A549 (cell line): Measurements from ENCODE around the gene FARP2. TPM values are rescaled to one million over a fixed set of nuclear protein-coding genes. Genes with fewer than 3 reads are reported as not detected.

Experiments
- ATAC-seq, 2 experiments: fragments of 200-7000 bp in 1 of 2; fragments of >200 bp in 1 of 2; cut with Nextera tagmentation in 1 of 2; cut with Tn5 transposase in 1 of 2; 3 replicates each; pipeline versions ENCODE4 v1.8.0 to v1.9.1; 2018 to 2020; ENCODE audit warnings: mild to moderate bottlenecking in 1 of 2, moderate library complexity in 1 of 2
- CTCF ChIA-PET: fragments of 300-600 bp; sonication (Branson Sonifier 250); formaldehyde crosslinking; extraction: SDS; loops from one replicate; lab custom pipeline; 2021; ENCODE audit warnings: antibody characterized with exemption, inconsistent platforms; lab: Yijun Ruan, JAX
- POLR2A ChIA-PET: fragments of 350-600 bp; formaldehyde crosslinking; extraction: SDS; loops from one replicate; lab custom pipeline; 2021; ENCODE audit warnings: antibody characterized with exemption, inconsistent platforms; lab: Yijun Ruan, JAX
- DNase-seq, 2 experiments: peaks; one replicate each; pipeline versions ENCODE4 v3.0.0 to v3.0.0-alpha.2; 2011 to 2016; ENCODE audit warnings: low read depth in 1 of 2, low spot score in 1 of 2
- FAIRE-seq: peaks from 2 replicates; lab custom pipeline; 2011; peaks lifted over from hg19 to GRCh38; lab: Jason Lieb, UNC
- H3K27ac ChIP-seq, 2 experiments: fragments of >200 bp; sonication (Bioruptor Twin); formaldehyde crosslinking; 3 replicates each; pipeline ENCODE4 v1.5.1; 2016 to 2017
- H3K4me1 ChIP-seq: fragments of >200 bp; sonication (Bioruptor Twin); formaldehyde crosslinking; 3 replicates; pipeline ENCODE4 v1.6.1; 2016
- H3K4me2 ChIP-seq: fragments of >200 bp; sonication (Bioruptor Twin); formaldehyde crosslinking; 3 replicates; pipeline ENCODE4 v1.6.1; 2016
- H3K4me3 ChIP-seq: fragments of >200 bp; sonication (Bioruptor Twin); formaldehyde crosslinking; 3 replicates; pipeline ENCODE4 v1.5.1; 2016
- H3K9me3 ChIP-seq: fragments of >200 bp; sonication (Bioruptor Twin); formaldehyde crosslinking; 3 replicates; pipeline ENCODE4 v1.6.1; 2016
- CBX2 ChIP-seq: fragments of 200-600 bp; sonication (generic); IDR thresholded peaks from 2 replicates; pipeline ENCODE4 v1.6.1; 2016; ENCODE audit warnings: low read depth, mild to moderate bottlenecking, borderline replicate concordance
- CEBPB ChIP-seq, 2 experiments: fragments of >200 bp in 1 of 2; sonication (Bioruptor Twin) in 1 of 2; formaldehyde crosslinking in 1 of 2; IDR thresholded peaks; 2 replicates each; pipeline ENCODE4 v1.6.1; 2012 to 2016
- CHD2 ChIP-seq: fragments of 150-350 bp; IDR thresholded peaks from 2 replicates; pipeline ENCODE4 v1.6.1; 2014; ENCODE audit warnings: low read length; ENCODE audit not compliant: partially characterized antibody
- FOSL2 ChIP-seq, 2 experiments: fragments of 450-650 bp in 1 of 2; fragments of >200 bp in 1 of 2; sonication (Bioruptor Twin) in 1 of 2; formaldehyde crosslinking; IDR thresholded peaks; 2 replicates each; pipeline versions ENCODE4 v1.5.0 to v1.6.1; 2016 to 2020; ENCODE audit warnings: mild to moderate bottlenecking in 1 of 2, moderate library complexity in 1 of 2
- JUN ChIP-seq, 2 experiments: fragments of >200 bp; sonication (Bioruptor Twin); formaldehyde crosslinking; IDR thresholded peaks; 2 replicates in 1 of 2; 3 replicates in 1 of 2; pipeline ENCODE4 v1.6.1; 2016 to 2017
- KDM1A ChIP-seq: fragments of 200-600 bp; sonication (generic); IDR thresholded peaks from 2 replicates; pipeline ENCODE4 v1.6.1; 2016; ENCODE audit warnings: low read depth, mild to moderate bottlenecking
- MYC ChIP-seq: IDR thresholded peaks from 2 replicates; pipeline ENCODE4 v1.6.1; 2012; ENCODE audit warnings: mild to moderate bottlenecking, inconsistent platforms, low read length, improper control_type of control experiment, borderline replicate concordance
- POLR2A ChIP-seq: IDR thresholded peaks from 2 replicates; pipeline ENCODE4 v1.6.1; 2012; ENCODE audit warnings: mild to moderate bottlenecking, low read length
- POLR2AphosphoS2 ChIP-seq: conservative IDR thresholded peaks from 2 replicates; pipeline ENCODE4 v1.6.1; 2012; ENCODE audit warnings: low read length, improper control_type of control experiment, inconsistent platforms
- SMC3 ChIP-seq: fragments of >200 bp; sonication (Bioruptor Twin); formaldehyde crosslinking; IDR thresholded peaks from 3 replicates; pipeline ENCODE4 v1.6.1; 2018; ENCODE audit warnings: inconsistent platforms
- ZNF302 ChIP-seq: fragments of 250-450 bp; sonication (Bioruptor Pico); IDR thresholded peaks from 2 replicates; pipeline ENCODE4 v1.9.0; 2021; ENCODE audit warnings: inconsistent platforms, mild to moderate bottlenecking, moderate library complexity
- ZSCAN20 ChIP-seq: fragments of 250-450 bp; sonication (Bioruptor Pico); IDR thresholded peaks from 2 replicates; pipeline ENCODE4 v1.8.0; 2022; ENCODE audit warnings: mild to moderate bottlenecking, moderate library complexity
- WGBS: methylation state at CpG from one replicate; pipeline ENCODE4 v1.1.6; 2017; ENCODE audit errors: missing lambda C conversion rate; 5-methylcytosine and 5-hydroxymethylcytosine counted together
- polyA plus RNA-seq, 4 experiments: library from polyadenylated mRNA; depleted of rRNA in 3 of 4; stranded (reverse); fragments of >200 nt; fragmentation: RNase III in 1 of 4; extraction: RNeasy Plus Mini Kit Qiagen cat#74134 plus additional on column Dnase treatment in 1 of 4; gene quantifications; 2 replicates in 3 of 4; 3 replicates in 1 of 4; pipeline ENCODE4 v1.2.3, GENCODE V29; 2011 to 2017
- TF ChIP-seq, protein P1 (sequence below): fragments of 250-450 bp; sonication (Bioruptor Pico); IDR thresholded peaks from 2 replicates; pipeline ENCODE4 v1.5.0; 2021; ENCODE audit warnings: mild to moderate bottlenecking, moderate library complexity, borderline replicate concordance
- TF ChIP-seq, protein P2 (sequence below): fragments of 200-600 bp; sonication (generic); IDR thresholded peaks from 2 replicates; pipeline ENCODE4 v1.6.1; 2016; ENCODE audit warnings: antibody characterized with exemption, mild to moderate bottlenecking, moderate library complexity
- TF ChIP-seq, protein P3 (sequence below): fragments of 250-450 bp; sonication (Bioruptor Pico); IDR thresholded peaks from 2 replicates; pipeline ENCODE4 v1.5.0; 2020; ENCODE audit warnings: low read depth, mild to moderate bottlenecking, moderate library complexity

Gene FARP2
- polyA plus RNA-seq, 2 of the 4 experiments (the other 2 are of a cell fraction) = 17.0 to 29.1 TPM

GRCh38 chr2:241425368-241425767 lies 69.3 kb downstream of the FARP2 start (continued):
- TF ChIP-seq, protein P1, sequence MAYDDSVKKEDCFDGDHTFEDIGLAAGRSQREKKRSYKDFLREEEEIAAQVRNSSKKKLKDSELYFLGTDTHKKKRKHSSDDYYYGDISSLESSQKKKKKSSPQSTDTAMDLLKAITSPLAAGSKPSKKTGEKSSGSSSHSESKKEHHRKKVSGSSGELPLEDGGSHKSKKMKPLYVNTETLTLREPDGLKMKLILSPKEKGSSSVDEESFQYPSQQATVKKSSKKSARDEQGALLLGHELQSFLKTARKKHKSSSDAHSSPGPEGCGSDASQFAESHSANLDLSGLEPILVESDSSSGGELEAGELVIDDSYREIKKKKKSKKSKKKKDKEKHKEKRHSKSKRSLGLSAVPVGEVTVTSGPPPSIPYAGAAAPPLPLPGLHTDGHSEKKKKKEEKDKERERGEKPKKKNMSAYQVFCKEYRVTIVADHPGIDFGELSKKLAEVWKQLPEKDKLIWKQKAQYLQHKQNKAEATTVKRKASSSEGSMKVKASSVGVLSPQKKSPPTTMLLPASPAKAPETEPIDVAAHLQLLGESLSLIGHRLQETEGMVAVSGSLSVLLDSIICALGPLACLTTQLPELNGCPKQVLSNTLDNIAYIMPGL (CRISPR knock-in tag) = no peak
- TF ChIP-seq POLR2AphosphoS2 = no peak

DNA sequence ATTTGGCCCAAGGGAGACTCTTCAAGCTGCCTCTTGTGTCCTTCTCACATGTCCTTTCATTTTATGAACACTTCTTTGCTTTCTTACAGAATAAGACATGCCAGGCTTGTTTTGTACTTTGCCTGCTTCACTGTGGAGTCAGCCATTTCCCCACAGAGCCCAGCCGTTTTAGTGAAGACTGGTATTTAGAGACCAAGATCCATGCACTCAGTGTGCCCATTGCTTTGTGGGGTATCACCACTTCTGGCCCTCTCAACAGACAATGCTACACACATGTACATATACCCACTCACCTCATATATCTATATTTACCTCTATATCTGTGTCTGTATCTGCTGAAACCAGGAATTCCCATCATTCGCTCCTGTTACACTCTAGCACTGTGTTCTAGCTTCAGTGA lies 74.1 kb downstream of the FARP2 start:
- peaks cover 4% of the 10 kb centered on the region; the same call in 1 of the 3 replicates for H3K9me3 ChIP-seq
- H3K4me1 ChIP-seq = no peaks in the 10 kb centered on the region
- no peak overlapping the region for H3K27ac ChIP-seq
- no peak overlapping the region for H3K4me2 ChIP-seq
- no peak for FAIRE-seq
- ATAC-seq = no peak
- DNase-seq = no peak
- CTCF ChIA-PET = interaction anchor here (0.6 to 1.1 kb wide), 3 partner anchors 36 to 63 kb away, joined by 3 read pairs; no protein-coding TSS in a partner anchor
- no peak overlapping the region for H3K4me3 ChIP-seq
- no peak for TF ChIP-seq JUN (IDR thresholded peaks at IDR 0.05)
- TF ChIP-seq, protein P2, sequence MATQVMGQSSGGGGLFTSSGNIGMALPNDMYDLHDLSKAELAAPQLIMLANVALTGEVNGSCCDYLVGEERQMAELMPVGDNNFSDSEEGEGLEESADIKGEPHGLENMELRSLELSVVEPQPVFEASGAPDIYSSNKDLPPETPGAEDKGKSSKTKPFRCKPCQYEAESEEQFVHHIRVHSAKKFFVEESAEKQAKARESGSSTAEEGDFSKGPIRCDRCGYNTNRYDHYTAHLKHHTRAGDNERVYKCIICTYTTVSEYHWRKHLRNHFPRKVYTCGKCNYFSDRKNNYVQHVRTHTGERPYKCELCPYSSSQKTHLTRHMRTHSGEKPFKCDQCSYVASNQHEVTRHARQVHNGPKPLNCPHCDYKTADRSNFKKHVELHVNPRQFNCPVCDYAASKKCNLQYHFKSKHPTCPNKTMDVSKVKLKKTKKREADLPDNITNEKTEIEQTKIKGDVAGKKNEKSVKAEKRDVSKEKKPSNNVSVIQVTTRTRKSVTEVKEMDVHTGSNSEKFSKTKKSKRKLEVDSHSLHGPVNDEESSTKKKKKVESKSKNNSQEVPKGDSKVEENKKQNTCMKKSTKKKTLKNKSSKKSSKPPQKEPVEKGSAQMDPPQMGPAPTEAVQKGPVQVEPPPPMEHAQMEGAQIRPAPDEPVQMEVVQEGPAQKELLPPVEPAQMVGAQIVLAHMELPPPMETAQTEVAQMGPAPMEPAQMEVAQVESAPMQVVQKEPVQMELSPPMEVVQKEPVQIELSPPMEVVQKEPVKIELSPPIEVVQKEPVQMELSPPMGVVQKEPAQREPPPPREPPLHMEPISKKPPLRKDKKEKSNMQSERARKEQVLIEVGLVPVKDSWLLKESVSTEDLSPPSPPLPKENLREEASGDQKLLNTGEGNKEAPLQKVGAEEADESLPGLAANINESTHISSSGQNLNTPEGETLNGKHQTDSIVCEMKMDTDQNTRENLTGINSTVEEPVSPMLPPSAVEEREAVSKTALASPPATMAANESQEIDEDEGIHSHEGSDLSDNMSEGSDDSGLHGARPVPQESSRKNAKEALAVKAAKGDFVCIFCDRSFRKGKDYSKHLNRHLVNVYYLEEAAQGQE = no peak
- TF ChIP-seq MYC = no peak
- no peak for TF ChIP-seq ZSCAN20 (CRISPR knock-in tag)
- POLR2A ChIA-PET = no interaction called here
- 96% methylated on average over 2 of the region's 2 CpGs for WGBS

DNA sequence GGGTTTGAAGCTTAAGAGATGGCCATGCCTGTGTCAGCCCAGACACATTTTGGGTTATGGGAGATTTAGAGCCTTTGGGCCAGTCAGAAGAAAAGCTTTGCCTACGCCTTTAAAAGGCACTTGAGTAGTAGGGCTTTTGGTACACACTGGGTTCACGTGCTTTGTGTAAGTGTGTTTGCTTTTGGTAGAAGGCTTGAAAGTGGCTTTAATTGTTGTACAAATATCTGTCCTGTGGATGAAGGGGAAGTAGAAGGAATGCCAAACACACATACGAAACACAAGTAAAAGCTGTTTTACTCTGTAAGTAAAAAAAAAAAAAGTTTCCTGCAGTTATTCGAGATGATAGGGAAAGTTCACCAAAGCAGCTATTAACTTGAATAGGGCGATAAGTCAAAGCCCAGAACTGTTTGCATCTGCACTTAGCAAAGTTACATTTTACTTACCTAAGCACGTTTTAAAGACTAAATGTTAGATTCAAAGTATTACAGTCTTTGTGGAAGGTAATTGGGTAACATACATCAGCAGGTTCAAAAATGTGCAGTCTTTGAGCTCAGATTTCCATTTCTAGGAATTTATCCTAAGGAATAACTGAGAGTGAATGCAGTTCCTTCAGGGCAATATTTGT lies 76.9 kb downstream of the FARP2 start:
- H3K4me3 ChIP-seq = no peak overlapping the region
- no peak overlapping the region for H3K4me2 ChIP-seq
- H3K9me3 ChIP-seq = peaks cover 4% of the 10 kb centered on the region; the same call in 1 of the 3 replicates
- H3K27ac ChIP-seq = no peak overlapping the region
- no peak for TF ChIP-seq ZNF302
- no peaks in the 10 kb centered on the region for H3K4me1 ChIP-seq
- FAIRE-seq (no peak), ATAC-seq (no peak), DNase-seq (no peak)
- 87% methylated on average over 6 of the region's 6 CpGs for WGBS
- ChIA-PET CTCF (interaction anchor here (0.9 to 2.1 kb wide), 5 partner anchors 9 to 445 kb away, joined by 3 to 5 read pairs (median 3); no protein-coding TSS in a partner anchor), POLR2A (no interaction called here)

DNA sequence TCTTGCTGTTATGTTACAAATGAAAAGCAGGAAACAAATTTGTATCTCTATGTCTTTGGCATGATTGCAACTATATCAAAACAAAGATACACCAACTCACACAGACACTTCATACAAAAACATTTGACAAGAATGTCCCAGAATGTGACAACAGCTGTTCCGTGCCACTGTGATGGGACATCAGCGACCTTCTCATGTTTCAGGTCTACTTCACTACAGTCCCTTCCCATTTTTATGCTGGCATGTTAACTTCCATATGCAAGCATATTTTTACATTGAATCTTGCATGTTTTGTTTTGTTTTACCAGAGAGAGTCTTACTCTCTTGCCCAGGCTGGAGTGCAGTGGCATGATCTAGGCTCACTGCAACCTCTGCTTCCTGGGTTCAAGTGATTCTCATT lies 81.1 kb downstream of the FARP2 start:
- FAIRE-seq (no peak), DNase-seq (no peak), ATAC-seq (no peak)
- Histone ChIP-seq H3K4me2 (no peak overlapping the region), H3K27ac (no peak overlapping the region), H3K9me3 (no peaks in the 10 kb centered on the region), H3K4me1 (no peaks in the 10 kb centered on the region), H3K4me3 (no peak overlapping the region)
- ChIA-PET CTCF (no interaction called here), POLR2A (no interaction called here)
- 94% methylated on average over 2 of the region's 2 CpGs for WGBS
- TF ChIP-seq, protein P1 (CRISPR knock-in tag) = no peak
- TF ChIP-seq POLR2A (no peak), KDM1A (no peak), CHD2 (no peak), FOSL2 (IDR thresholded peaks at IDR 0.05) (no peak), FOSL2 (CRISPR knock-in tag; IDR thresholded peaks at IDR 0.05) (no peak), CEBPB (IDR thresholded peaks at IDR 0.05) (no peak), SMC3 (no peak), CBX2 (no peak)
- TF ChIP-seq, protein P3, sequence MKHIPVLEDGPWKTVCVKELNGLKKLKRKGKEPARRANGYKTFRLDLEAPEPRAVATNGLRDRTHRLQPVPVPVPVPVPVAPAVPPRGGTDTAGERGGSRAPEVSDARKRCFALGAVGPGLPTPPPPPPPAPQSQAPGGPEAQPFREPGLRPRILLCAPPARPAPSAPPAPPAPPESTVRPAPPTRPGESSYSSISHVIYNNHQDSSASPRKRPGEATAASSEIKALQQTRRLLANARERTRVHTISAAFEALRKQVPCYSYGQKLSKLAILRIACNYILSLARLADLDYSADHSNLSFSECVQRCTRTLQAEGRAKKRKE (CRISPR knock-in tag) = no peak
- TF ChIP-seq, protein P2 = no peak
